Metanephros (tissue), 2 donors: Measurements from ENCODE around the gene LSM10. TPM values are rescaled to one million over a fixed set of nuclear protein-coding genes. Genes with fewer than 3 reads are reported as not detected.

ENCODE experiments used
- small RNA-seq: library from RNA; depleted of rRNA; stranded (forward); fragments of <200 nt; gene quantifications from one replicate; pipeline ENCODE3, GENCODE V24; 2014; ENCODE audit warnings: low replicate concordance
- total RNA-seq: library from RNA; depleted of rRNA; stranded (reverse); fragments of >200 nt; gene quantifications from one replicate; pipeline ENCODE4 v1.2.3, GENCODE V29; 2014

Gene LSM10
- total RNA-seq = 12.4 TPM

DNA sequence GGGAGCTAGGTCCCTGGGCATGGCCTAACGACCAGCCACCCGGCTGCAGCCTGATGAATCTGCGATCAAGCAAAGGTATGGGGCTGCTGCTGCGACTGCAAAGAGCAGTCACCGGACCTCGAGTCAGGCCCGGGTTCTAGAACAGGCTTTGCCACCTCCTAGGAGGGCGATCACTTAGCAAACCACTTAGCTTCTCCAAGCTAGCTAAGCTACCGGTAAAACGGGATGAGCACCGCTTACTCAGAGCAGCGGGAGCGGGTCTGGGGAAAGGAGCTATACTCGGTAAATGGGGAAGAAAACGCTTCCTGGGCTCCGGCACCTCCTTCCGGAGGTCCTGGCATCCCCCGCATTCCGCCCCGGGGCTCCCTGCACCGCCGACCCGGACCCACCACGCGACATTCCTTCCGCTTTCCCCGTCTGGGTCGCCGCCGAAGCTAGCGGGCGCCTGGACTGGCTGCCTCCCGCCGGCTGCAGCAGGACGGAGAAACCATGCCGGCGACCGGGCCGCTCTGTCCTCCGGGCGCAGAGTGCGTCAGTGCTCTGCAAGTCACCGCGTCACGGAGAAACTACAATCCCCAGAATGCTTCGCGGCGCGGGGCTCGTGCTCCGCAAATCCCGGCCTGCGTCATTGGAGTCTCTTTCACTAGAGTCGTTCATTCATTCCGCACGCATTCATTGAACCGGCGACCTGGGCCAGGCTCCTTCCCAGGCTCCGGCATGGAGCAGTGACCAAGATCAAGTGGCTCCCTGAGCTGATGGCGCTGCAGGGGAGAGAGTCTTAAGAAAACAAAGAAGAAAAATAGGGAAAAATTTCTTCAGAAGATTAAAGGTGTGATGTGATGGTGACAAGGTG is at the start of gene LSM10:
Gene LSM10, minus strand, starts transcription at position 531 of the 853 bp plus-strand sequence. CDS start 3,779 bp downstream, outside the sequence.

DNA sequence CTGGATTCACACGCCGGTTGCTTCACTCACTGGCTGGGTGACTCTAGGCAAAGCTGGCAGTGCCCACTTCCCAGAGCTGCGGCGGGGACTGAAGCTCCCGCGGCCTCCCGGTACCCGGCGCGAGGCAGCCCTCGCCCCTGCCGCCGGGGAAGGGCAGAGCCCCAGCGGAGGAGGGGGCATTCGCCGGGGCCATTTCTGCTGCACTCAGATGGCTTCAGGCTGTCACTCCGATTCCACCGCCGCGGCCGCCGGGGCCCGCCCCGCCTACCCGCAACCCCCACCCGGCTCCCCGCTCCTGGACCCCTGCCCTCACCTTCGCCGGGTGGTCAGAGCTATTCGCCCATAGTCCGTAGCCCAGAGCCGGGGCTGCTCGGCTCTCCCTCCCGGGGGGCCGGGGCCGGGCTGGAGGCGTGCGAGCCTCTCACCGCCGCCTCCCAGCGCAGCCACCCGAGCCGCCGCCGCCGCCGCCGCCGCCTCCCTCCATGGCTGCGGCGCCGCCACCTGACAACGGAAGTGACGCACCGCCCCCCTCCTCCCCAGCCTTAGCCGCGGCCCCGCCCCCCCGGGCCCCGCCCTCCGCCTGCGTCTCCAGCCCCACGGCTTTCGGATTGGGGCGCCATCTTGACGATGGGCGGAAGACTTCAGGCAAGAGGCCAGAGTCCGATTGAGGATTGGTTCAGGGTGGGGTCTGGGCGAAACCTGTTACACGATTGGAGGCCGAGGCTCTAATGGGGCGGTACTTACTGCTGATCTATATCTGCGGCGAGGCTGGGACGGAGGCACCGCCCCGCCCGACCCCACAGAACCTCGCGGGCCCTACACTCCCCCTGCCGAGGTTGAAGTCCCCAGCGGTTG is 12.1 kb downstream of the LSM10 start, which contains the start of gene STK40:
Gene STK40, minus strand, starts transcription at position 515 of the 855 bp plus-strand sequence. CDS start 24,592 bp downstream, outside the sequence.

Small RNA genes within 50 kb of the gene (small RNA-seq; reads per million reads assigned to genes)
- not detected for gene RNU4-27P
- 3.8 reads per million, percentile 92 among the genes with 10 or more reads in this experiment for gene SNORA63C

Other genes with a start within 250 kb of the LSM10 start
- 42.7 TPM for gene TRAPPC3, start 248.4 kb downstream of the LSM10 start, total RNA-seq
- gene MAP7D1, start 241.7 kb downstream of the LSM10 start, total RNA-seq = 45.6 TPM
- 111 TPM for gene THRAP3, start 173.5 kb downstream of the LSM10 start, total RNA-seq
- gene SH3D21, start 91.5 kb downstream of the LSM10 start, total RNA-seq = 19.5 TPM
- 117 TPM for gene EVA1B, start 74.3 kb downstream of the LSM10 start, total RNA-seq
- gene STK40, start 12.0 kb downstream of the LSM10 start, total RNA-seq = 24.9 TPM
- gene OSCP1, start 52.5 kb upstream of the LSM10 start, total RNA-seq = 23.4 TPM
- 38.2 TPM for gene MRPS15, start 66.5 kb upstream of the LSM10 start, total RNA-seq
- 30.0 TPM for gene CSF3R, start 85.0 kb upstream of the LSM10 start, total RNA-seq